ENCODE measurements around the gene ASXL1.

The ASXL1 gene

DNA sequence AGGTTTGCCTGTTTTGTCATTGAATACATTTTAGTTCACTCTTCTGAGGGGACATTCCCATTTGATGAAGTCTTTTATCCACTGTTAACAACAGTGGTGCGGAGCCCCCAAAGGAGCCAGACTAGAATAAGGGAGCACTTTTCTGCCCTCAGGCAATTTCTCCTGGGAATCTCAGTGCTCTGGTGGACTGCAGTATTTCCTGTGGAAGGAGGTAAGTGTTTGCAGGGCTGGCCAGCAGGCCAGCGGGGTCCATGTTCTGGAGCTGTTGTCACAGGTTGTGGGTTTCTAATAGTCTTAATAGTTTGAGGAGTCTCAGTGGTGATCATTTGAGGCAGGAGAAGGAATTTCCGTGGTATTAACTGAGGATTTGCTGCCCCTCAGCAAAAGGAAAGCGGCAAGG, 83.5 kb downstream of the ASXL1 start:
- DNase-seq: no peak

- no peak for DNase-seq
These were observed 84.7 kb downstream of the ASXL1 start for GRCh38 chr20:32442630-32443373.

GRCh38 chr20:32443386-32443974, 85.3 kb downstream of the ASXL1 start:
- no peak for DNase-seq

GRCh38 chr20:32444474-32445220, 86.5 kb downstream of the ASXL1 start:
- no peak for DNase-seq

DNA sequence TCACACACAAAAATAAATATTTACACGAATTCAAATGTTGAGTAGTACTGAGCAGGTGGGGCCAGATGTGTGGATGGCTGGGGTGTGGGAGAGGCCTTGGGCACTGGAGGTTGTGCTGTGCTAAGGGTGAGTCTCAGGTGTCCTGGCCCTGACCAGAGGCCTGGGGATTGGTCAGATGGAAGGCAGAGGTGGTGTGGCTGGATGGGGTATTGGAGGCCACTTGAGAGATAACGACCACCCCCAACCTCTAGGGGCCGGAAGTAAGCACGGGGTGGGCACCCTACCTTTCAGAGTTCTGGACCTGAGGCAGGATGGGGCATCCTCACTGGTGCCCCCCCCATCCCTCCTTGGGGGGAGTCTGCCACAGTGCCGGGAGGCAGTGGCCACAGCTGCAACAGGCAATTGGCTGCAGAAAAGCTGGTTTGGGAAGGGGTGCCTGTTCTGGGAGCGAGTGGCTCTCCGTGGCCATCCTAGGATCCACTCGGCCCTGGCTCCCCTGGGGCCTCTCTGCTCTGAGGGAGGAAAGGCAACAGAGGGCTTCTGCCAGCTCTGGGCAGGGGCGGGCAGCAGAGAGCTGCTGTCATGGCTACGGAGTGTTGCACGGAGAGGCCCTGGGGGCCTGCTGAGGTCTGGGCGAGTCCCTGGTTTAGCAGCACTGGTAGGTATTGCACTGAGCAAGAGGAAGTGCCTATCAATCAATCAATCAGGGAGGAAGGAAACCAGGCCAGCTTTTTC, 87.6 kb downstream of the ASXL1 start:
- DNase-seq: peak in 6 of 14 donors; percentile 16 to 42 (median 39)

DNA sequence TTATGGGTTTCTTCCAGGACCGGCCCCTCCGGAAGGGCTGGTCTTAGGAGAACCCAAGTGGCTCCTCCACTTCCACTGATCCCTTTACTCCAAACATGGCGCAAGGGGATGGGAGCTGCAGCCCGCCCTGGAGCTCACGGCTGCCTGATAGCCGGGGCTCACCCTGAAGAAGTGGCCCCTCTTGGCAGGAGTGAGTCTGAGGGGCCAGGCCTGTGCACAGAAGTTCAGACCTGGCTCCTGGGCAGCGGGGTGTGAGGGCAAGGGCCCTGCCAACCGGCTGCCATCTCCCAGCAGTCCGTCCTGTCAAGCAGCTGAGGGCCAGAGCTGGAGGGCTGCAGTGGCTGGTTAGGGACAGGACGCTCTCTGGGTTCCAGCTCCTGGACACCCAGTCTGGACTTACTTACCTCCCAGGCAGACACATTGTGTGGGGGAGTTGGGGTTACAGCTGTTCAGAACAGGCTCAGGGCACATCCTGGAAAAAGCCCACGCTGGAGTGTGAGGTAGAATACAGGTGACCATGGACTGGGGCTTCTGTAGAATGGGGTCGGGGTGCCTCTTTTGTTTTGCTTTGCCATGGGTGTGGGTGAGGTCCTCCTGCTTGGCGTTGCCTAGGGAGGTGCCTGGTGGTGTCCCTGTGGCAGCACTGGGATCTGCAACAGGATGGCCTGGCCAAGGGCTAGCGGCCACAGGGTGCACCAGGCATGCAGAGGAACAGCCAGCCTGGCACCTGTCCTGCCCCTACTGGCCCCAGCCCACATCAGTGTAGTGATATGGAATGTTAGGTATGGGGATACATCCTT, 88.4 kb downstream of the ASXL1 start:
- no peak for DNase-seq

GRCh38 chr20:32447136-32448027, 89.3 kb downstream of the ASXL1 start:
- DNase-seq: peak in 1 of 14 donors; percentile 60

DNA sequence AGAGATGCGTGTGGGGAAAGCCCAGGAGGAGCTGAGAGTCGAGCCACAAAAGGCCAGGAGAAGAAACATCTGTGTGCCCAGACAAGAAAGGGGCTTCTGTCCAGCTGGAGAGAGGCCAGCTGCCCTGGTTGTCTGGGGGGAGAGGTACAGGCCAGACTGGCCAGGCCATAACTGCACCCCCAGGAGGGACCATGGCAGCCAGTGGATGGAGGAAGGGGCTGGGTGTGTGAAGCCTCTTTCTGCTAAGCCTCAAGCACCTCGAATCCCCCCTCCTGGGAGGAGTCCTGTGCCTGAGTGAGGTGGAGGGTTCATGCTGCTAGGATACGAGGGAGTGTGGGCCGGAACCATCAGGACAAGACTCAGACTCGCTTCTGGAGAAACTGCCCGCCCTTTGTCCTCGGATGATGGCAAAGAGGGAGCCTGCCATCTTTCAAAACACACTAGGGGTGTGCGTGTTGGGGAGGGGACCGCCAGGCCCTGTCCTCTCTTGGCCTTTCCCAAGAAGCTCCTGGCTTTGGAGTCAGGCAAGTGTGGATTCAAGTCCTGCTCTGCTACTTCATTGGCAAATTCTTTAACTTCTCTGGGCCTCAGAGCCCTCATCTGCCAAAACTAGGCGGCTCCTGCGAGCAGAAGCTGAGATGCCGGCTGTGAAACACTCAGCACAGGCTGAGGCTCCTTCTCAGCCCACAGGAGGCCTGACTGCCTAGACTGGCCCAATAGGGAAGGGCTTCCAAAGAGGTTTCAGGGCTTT, 90.3 kb downstream of the ASXL1 start:
- peak in 2 of 14 donors; percentile 32 to 39 for DNase-seq

- peak in 2 of 14 donors; percentile 40 to 42 for DNase-seq
These were observed 91.1 kb downstream of the ASXL1 start for GRCh38 chr20:32449057-32449889.

DNA sequence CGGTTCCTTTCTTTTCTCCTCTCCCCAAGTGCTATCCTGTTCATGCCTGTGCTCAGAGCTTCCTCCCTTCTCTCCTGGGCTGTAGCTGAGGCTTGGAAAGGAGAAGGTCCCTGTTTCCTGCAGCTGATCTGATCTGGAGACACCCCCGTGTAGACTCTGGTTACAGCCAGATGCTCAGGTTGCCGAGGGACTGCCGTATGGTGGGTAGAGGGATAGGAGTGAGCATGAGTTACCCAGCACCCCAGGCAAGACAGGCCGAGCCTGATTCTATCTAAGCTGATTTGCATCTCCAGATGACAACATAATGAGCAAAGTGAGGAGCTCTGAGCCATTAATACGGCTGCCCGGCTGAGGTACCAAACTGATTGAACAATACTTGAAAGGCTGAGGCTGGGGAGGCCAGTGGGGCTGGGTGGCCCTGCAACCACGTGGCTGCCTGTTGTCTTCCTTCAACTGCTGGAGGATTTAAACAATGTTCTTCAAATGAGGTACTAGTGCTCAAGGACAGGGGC, 91.8 kb downstream of the ASXL1 start:
- DNase-seq: peak in 1 of 14 donors; percentile 34

- DNase-seq: no peak
These were observed 92.4 kb downstream of the ASXL1 start for GRCh38 chr20:32450484-32451061.

DNA sequence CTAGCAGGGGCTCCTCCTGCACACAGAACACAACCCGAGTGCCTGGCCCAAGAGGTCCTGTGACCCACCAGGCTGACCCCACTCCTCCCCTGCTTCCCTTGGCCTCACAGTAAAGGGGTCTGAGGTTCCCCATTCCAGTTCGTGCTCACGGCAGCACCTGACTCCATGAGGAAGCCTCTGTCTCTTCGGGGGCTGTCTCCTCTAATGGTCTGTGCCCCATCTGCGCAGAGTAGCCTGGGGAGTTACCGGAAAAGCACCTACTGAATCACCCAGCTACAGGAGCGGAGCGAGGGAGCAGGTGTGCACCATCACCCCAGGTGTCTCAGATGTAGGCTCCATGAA, 93.2 kb downstream of the ASXL1 start:
- no peak for DNase-seq

- DNase-seq: no peak
These were observed 93.7 kb downstream of the ASXL1 start for GRCh38 chr20:32451682-32452461.

DNA sequence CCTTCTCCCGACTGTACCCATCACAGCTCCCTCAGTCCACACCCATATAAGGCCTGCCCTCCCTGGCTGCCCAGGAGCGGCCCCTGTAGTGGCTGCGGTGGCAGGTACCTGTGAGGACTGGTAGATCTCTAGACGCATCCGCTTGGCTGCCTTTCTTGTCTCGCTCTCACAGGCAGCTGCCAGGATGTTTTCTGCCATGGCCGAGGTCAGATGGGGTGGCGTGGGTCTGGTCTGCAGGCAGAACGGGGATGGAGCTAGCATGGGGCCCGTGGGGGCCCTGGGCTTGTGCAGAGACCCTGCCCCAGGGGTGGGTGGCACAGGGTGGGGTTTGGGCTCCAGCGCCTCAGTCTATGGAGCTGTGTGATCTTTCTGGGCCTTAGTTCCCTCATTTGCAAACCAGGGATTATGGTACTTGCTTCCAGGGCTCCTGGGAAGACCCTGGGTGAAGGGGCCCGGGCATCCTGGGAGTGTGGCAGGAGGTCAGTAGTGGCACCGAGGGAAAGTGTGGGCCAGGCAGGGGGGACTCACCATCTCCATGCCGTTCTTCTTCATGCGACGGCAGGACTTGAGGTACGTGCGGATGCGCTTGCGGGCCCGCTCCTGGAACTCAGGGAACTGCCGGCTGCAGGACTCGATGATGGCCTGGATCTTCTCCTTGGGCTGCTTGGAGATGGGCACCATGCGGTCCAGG, 94.8 kb downstream of the ASXL1 start:
- DNase-seq: no peak

- DNase-seq: no peak
These were observed 95.5 kb downstream of the ASXL1 start for GRCh38 chr20:32453467-32454163.

Measured in C1 segment of cervical spinal cord (tissue), 14 donors.